Activated CD4-positive, alpha-beta T cell treated with anti-CD3 and anti-CD28 coated beads, Interleukin-2, Interleukin-6, amounts not matched to agents 100 ng/mL and 50 ng/mL, durations not matched to agents 16 hours and 8 hours (primary cell): ENCODE data around the gene NUDT2.
"Not testable (repeated sequence)": the region's sequence is repeated elsewhere in the genome, so short reads cannot be mapped to it uniquely, and the experiment has no call there.

Experiments
- DNase-seq: peaks from one replicate; pipeline ENCODE4 v3.0.0-alpha.2; 2020

The NUDT2 gene

DNA sequence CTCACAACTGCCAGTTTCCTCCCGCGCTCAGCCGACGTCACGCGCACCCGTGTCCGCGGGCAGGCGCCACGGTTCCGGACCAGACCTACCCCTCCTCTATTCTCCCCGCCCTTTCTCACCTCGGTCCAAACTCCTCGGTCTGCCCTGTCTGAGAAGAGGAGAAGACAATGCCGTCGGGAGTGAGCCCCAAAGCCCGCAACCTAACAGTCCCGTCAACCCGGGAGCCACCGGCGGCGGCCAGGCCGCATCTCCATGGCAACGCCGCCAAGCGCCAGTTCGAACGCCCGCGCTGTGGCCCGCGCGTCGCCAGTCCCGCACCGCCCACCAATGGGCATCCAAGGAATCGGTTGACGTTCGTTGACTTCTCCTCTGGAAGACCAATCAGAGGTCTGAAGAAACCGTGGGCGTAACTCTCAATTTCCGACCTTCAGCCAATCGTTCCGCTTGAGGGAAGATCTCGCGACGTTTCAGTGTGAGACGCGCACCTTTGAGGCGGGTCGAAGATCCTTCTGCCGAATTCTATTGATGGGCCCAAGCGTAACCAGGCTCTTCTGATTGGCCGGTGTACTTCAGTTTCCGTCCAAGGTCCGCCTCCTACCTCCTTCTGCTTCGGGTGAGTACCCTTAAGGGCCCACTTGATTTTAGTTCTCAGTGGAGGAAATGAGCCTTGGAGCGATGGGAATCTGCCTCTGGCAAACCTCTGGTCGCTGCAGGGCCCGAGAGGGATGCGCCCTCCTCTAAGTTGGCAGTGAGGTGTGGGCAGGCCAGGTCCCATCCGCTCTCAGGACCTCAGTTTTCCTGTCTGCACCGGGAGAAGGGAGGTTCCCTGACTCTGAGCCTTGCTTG lies at the start of gene NUDT2, which contains the start of gene KIF24:
TSS of gene NUDT2 (plus strand) at position 583 of the 846 bp plus-strand sequence. CDS start 9,471 bp downstream, outside the sequence.
TSS of gene KIF24 (minus strand) at position 282 of the 846 bp plus-strand sequence. CDS start 17,922 bp downstream, outside the sequence.
- DNase-seq, result peak; percentile 99

DNA sequence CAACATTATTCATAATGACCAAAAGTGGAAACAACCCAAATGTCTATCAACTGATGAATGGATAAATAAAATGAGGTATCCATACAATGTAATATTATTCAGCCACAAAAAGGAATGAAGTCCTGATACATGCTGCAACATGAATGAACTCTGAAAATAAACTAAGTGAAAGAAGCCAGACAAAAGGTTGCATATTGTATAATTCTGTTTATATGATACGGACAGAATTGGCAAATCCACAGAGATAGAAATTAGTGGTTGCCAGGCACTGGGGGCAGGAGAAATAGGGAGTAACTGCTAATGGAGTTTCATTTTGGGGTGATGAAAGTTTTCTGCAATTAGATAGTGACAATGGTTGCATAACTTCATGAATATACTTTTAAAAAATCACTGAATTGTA lies 47.3 kb upstream of the NUDT2 start:
- no peak for DNase-seq

DNA sequence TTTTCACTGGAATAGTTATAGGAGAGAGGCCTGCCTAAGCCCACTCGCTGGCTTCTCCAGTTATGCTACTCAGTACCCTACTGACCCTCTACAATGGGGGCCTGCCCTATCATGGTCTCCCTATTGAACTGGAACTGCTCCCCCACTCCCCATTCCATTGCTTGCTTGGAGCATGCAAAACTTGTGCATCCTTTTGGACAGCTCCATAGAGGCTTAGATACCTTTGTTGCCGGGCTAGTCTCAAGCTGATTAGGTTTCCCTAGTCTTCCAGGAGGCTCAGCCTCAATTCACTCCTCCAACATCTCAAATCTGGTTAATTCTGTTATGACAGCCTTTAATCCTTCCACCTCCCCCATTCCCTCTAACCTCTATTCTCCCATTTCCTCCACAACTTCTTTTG lies 40.2 kb upstream of the NUDT2 start:
- DNase-seq, result no peak

DNA sequence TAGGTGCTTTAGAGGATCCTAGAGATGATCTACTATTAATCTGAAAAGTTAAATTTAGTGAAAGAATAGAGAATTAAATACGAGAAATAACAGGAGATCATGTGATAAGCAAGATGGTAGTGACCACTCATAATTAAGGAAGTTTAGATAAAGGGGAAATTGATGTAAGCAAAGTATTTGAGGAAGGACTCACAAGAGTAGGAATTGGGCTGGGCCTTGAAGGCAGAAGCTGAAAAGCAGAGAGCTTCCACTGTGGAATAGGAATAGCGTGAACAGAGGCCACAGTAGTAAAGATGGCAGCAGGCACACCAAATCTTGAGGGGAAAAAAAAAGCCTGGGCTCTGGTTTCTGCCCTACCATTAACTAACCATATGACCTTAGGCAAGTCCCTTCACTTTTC lies 38.3 kb upstream of the NUDT2 start:
- DNase-seq, result no peak

DNA sequence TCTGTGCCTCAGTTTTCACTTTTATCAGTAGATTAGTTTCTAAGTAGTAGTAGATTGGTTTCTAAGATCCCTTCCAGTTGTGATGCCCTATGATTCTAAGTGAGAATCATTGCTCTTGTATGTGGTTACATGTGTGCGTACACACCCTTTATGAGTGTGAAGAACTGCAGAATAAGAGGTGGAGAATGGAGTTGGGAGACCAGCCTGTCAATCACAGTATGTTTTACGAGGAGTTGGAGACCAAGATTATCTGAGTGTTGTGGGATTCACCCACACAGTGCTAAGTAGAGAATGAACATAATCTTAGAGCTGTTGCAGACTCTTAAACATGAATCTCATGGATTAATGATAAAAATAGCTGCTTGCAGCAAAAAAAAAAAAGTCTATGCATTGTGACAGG lies 37.9 kb upstream of the NUDT2 start:
- no peak for DNase-seq

DNA sequence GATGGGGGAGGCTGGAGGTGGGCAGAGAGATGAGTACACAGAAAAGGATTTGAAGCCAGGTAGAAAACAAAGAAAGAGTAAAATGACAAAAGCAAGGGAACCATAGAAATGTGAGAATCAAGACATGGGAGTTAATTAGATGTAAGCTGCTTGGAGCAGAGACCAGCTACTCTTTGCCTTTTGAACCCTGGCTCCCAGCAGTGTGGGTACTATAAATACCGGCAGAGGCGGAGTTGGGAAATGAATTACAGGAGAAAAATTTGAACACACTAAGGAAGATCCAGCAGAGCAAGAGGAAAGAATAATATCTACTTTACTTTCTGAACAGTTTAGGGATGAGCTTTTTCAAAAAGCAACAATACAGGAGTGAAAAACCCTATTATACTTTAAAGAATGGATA lies 36.8 kb upstream of the NUDT2 start:
- DNase-seq, result no peak

DNA sequence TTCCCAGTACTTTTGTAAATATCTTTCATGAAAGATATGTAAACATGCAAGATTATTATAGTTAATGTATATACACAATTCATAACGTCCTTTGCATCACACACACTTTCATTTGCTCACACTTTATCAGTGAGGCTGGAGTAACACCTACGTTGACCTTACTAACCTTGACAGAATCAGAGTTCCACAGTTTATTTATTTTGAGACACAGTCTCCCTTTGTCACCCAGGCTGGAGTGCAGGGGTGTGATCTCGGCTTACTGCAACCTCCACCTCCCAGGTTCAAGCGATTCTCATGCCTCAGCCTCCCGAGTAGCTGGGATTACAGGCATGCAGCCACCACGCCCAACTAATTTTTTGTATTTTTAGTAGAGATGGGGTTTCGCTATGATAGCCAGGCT lies 28.3 kb upstream of the NUDT2 start:
- DNase-seq, result not testable (repeated sequence)

DNA sequence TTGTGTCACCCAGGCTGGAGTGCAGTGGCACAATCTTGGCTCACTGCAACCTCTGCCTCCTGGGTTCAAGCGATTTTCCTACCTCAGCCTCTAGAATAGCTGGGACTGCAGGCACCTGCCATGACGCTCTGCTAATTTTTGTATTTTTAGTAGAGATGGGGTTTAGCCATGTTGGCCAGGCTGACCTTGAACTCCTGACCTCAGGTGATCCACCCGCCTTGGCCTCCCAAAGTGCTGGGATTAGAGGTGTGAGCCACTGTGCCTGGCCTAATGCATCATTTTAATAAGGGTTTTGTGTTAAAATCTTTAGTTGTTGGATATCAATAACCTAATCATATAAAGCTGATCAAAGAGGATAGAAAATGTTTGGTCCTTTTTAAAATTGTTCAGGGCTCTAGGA lies 21.1 kb upstream of the NUDT2 start:
- not testable (repeated sequence) for DNase-seq

DNA sequence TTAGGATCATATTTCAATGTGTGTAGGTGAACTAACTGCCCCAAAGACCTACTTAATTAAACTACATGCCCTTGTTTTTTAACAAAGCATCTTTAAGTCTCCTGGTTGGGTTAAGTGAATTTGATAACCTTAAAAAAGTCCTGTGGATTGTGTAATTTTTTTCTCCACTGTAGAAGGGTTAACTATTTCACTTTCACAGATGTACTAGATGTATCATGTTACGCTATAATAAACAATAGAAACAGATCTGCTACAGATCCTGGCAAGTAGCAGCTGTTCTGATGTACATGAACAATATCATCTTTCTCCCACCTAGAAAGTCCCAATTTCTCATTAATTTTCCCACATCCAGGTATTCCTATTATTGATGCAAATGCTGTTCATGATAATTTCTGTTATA lies 19.2 kb upstream of the NUDT2 start:
- DNase-seq, result no peak

DNA sequence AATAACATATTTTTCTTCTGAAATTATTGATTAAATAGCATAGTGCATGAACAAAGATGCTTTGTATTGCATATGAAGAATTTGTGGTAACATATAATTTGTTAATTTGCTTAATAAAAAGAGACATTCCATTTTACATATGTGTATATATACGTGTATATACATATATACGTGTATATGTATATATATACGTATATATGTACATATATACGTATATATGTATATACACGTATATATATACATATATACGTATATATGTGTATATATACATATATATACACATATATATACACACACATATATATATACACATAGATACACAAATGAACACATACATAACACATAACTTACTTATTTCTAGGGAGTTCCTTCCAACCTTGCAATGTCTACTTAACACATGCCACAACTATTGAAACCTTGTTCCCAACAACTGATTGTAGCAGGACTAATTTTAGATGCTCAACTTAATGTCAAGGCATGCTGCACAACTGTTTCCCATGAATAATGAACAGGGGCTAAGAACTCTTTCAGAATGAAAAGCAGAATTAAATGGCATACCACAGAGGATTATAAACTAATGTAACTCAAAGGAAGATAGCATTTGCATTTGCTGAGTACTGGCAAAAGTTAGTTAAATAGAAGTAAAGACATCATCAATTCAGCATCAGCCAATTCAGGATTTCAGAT lies 17.7 kb upstream of the NUDT2 start:
- no peak for DNase-seq

DNA sequence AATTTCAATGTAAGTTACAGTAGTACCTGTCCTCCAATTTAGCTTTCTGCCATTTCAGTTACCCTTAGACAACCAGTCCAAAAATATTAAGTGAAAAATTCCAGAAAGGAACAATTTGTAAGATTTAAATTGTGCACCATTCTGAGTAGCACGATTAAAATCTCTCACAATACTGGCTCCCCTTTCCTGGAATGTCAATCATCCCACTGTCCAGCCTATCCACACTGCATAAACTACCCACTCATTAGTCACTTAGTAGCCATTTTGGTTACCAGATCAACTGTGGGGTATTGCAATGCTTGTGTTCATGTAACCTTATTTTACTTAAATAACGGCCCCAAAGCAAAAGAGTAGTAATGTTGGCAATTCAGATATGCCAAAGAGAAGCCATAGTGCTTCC lies 11.9 kb upstream of the NUDT2 start:
- DNase-seq, result no peak

DNA sequence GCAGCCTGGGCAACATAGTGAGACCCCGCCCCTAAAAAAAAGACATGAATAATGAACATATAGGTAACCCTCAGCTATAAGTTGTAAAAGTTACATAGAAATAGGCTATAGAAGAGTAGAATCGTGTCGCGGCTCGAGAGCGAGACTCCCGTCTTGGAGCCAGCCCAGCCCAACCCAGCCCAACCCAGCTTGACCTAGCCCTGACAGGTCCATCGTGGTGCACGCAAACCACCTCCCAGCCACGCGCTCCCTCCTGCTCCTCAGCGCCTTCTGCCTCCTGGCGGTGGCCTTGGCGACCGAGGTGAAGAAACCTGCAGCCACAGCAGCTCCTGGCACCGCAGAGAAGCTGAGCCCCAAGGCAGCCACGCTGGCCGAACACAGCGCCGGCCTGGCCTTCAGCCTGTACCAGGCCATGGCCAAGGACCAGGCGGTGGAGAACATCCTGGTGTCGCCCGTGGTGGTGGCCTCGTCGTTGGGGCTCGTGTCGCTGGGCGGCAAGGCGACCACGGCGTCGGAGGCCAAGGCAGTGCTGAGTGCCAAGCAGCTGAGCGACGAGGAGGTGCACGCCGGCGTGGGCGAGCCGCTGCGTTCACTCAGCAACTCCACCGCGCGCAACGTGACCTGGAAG lies 11.1 kb upstream of the NUDT2 start:
- DNase-seq, result no peak

DNA sequence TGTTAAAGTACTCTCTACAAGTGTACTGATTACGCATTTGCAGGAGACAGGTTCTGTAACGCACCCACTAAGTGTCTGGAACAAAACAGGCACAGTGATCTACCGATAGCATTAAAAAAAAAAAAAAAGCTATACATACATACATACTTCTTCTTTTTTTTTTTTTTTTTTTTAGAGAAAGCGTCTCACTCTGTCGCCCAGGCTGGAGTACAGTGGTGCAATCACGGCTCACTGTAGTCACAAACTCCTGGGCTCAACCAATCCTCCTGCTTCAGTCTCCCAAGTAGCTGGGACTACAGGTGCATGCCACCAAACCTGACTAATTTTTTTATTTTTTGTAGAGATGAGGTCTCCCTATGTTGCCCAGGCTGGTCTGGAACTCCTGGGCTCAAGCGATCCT lies 7.9 kb upstream of the NUDT2 start:
- no peak for DNase-seq

DNA sequence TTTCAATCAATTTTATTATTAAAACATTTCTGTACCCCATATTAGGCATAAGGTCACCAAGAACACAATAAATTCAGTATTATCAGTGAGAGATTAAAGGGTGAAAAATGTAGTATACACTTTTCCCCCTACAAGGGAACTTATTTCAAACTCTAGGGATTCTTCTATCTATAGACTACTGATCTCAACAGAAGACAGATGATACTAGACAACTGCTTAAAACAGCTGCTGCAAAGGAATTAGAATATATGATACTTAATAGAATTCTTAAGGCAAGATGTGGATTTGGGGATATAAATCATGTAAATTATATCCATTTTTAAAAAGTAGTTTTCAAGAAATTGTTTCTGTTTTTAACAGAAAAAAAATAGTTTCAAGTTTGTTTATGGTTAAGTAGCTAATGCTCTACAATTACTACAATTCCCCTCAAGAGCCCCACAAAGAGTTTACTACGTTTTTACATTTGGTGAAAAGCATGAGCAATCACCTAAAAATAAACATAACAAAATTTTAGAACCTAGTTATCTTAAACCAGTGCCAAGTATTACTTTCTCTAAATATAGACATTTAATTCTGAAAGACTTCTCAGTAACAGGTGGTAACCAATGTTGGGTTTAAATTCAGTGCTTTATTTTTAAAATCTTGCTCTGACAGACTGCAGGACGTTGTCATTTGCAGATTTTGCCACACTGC lies 6.3 kb upstream of the NUDT2 start:
- no peak for DNase-seq

DNA sequence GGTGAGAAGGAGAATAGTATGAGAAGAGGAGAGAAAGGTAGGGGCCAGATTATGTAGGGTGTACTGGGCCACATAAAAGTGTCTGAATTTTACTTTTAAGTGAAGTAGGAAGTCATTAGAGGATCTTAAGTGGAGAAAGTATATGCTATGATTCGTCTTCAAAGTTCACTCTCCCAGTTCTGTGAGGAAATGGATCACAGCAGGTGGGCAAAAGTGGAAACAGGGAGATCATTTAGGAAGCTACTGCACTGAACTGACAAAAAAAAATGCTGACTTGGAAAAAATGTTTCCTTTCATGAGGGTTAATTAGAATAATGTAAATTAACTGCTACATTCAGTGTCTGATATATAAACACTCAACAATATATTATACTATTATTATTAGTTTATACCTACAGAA lies 2.7 kb upstream of the NUDT2 start:
- no peak for DNase-seq

DNA sequence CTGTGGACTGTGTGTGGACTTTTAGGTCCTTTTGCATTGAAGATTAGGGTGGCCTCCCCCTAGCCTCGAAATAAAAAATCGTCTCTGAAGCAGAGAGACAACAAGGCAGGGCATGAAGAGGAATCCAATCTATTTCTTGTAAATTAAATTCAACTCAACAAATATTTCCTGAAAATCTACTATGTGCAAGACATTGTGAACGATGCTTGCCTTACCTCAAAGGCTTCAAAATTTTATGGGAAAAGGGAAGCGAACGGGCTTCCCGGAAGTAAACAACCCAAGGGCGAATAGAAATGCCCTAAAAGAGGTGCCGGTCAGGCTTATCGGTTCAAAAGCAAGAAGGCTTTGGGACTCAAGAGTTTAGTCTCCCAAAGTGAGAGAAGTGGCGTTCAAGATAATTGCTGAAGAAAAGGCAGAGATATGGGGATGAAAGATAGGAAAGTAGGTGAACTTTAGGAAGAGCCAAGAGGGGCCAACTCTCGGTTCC lies 826 bp upstream of the NUDT2 start:
- no peak for DNase-seq

DNA sequence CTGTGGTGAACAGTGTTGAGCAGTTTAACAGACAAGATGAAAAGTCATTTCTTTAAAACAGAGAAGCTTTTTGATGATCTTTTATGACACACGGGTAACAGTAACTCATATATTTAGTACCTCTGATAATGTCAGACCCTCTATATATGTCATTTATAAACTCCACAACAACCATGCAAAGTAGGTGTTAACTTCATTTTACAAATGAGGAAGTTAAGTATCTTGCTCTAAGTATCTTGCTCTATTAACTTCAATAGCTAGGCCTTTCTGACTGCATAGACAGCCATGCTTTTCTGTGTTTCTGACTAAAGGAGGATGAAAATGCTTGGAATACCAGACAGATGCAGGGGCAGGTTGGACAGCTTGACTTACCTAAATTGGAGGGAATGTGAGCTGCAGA lies 1.8 kb downstream of the NUDT2 start:
- DNase-seq, result no peak

DNA sequence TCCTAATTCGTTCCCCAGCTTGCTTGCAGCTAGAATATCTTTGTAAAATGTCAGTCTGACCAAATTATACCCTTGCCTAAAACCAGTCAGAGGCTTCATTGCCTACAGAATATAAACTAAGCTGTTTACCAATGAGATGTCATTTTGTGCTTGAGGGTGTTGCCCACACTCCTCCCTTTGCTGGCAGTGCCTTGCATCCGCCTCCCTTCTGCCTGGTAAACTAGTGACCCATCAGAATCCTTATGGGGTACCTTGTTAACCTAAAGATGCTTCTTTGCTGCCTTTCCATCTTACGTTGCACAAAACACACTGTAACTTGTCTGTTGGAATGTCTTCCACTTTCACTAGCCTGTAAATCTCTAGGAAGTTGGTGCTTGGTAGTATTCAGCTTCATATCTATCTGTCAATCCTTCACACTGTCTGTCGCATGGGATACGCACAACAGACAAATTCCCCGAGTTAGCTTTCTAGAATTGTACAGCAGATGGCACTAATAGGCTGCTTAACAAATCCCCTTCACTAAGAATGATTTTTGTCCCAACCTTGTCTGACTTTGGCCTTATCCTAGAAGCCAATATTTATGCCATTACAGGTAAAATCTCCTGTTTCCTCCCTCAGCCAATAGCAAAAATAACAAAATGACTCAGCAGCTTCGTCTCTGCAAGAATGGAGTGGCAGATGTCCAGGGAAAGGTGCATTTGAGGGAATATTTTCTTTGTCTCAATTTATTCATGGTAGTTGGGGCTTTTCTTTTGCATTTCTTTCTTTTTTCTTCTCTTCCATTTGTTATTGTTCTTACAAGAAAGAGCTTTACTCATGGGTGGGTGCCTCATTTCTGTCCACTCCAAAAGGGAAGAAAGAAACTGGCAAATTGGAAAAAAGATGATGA lies 3.0 kb downstream of the NUDT2 start:
- peak; percentile 28 for DNase-seq

DNA sequence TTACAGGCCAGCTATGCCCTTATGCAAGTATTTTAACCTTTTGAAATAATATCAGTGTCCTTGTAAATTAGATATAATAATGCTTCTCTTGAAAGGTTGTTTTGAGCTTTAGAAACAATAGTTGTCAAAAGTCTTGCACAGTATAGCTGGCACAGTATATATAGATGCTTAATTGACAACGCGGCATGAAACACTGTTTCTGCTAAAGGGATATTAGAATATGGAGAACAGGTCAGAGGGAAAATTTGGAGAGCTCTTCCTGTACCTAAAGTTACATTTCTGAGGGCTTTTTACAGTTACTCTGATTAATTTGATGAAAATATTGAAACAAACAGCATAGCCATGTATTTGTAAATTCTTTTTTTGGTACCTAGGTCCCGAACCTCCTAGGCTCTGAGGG lies 4.5 kb downstream of the NUDT2 start:
- no peak for DNase-seq

DNA sequence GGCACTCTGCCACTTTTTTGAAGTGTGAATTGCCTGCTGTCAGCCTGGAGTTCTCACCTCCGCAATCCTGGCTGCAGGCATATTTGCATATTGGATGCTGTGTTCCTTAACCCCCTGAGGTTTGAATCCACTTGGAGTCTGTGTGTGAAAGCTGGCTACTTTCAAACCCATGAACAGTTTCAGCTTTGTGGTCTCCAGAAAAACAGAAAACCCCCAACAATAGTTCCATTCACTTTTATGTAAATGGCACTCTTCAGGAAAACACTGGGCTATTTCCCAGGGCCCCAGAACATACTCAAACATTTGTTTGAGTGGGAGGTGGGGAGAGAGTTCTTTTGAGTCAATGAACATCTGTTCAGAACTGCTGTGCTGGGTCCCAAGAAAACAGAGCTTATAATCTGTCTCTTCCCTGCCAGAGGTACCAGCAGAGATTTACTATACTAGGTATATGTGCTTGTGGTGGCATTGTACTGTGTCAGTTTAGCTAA lies 5.0 kb downstream of the NUDT2 start:
- DNase-seq, result no peak

DNA sequence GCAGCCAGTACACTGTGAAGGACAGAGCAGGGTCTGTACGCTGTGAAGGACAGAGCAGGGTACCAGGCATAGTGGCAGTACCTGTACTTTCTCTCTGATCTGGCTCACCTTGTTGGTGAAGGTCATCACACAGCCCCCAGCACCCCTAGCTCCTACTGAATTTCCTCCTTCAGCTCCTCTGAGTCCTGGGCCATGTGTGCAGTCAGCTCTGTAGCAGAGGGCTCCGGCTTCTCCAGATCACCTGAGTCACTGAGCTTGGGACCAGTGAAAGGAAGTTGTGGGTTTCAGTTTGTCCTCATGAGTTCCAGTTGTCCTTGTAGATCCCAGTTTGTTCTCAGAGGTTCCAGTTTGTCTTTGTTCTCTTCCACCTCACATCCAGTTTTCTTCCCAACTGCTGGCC lies 5.5 kb downstream of the NUDT2 start:
- no peak for DNase-seq

DNA sequence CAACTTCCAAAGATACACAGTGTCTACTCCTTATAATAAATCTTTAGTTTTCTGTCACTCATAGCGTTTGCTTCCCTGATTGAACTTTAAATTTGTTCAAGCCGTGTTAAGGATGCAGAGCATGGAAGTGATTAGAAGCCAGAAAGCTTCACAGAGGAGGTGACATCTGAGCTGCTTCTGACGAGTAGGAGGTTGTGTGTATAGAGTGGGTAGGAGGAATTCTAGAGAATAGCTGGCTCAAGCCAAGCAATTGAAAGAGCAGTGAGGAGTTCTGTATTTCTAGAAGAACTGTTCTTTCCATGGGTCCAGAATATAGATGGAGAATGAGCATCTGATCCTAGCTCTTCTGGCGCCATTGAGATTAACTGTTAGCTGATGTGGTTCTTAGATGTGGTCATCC lies 6.0 kb downstream of the NUDT2 start:
- no peak for DNase-seq
